Coronary artery (tissue), 2 donors: ENCODE measurements around the gene RTL1.

ENCODE experiments used
- DNase-seq: peaks from one replicate; pipeline ENCODE4 v3.0.0-alpha.2; 2017; ENCODE audit warnings: low spot score
- H3K27ac ChIP-seq, 2 donors: fragments of 200-600 bp; sonication (generic); one replicate each; pipeline ENCODE4 v1.5.1; 2016 to 2019
- H3K4me3 ChIP-seq: fragments of 200-600 bp; sonication (generic); 2 replicates; pipeline ENCODE4 v1.5.1; 2016; ENCODE audit warnings: mild to moderate bottlenecking, moderate library complexity
- CTCF ChIP-seq: fragments of 200-600 bp; sonication (generic); IDR thresholded peaks from one replicate; pipeline ENCODE4 v1.5.1; 2019; ENCODE audit warnings: antibody characterized with exemption

Gene RTL1

GRCh38 chr14:100855256-100855930, 48.1 kb downstream of the RTL1 start:
- H3K27ac ChIP-seq, result no peak overlapping the region
- H3K4me3 ChIP-seq, result no peak overlapping the region
- TF ChIP-seq CTCF, result no peak
- no peak for DNase-seq

GRCh38 chr14:100854435-100854834, 49.1 kb downstream of the RTL1 start:
- Histone ChIP-seq H3K27ac (no peak overlapping the region), H3K4me3 (no peak overlapping the region)
- no peak for TF ChIP-seq CTCF
- no peak for DNase-seq

- no peak for DNase-seq
- no peak for TF ChIP-seq CTCF
- Histone ChIP-seq H3K27ac (no peak overlapping the region), H3K4me3 (no peak overlapping the region)
Measured at GRCh38 chr14:100851946-100852620, 51.4 kb downstream of the RTL1 start.

GRCh38 chr14:100851586-100851916, 52.0 kb downstream of the RTL1 start:
- no peak overlapping the region for H3K4me3 ChIP-seq
- no peak for TF ChIP-seq CTCF
- no peak for DNase-seq
- no peak overlapping the region for H3K27ac ChIP-seq

GRCh38 chr14:100850841-100851585, 52.5 kb downstream of the RTL1 start:
- DNase-seq, result no peak
- H3K4me3 ChIP-seq, result no peak overlapping the region
- TF ChIP-seq CTCF, result no peak
- no peak overlapping the region for H3K27ac ChIP-seq

GRCh38 chr14:100849115-100849781, 54.3 kb downstream of the RTL1 start:
- no peak overlapping the region for H3K4me3 ChIP-seq
- TF ChIP-seq CTCF, result no peak
- H3K27ac ChIP-seq, result no peak overlapping the region
- DNase-seq, result no peak
